Mammary epithelial cell (primary cell): ENCODE data around the gene FARP1.

Experiments
- EZH2 ChIP-seq: IDR thresholded peaks from 2 replicates; pipeline ENCODE4 v1.6.1; 2012; ENCODE audit warnings: low read length, inconsistent platforms, borderline replicate concordance
- TF ChIP-seq, protein P1 (sequence below), 2 donors: IDR thresholded peaks in 1 of 2; conservative IDR thresholded peaks in 1 of 2; 2 replicates each; pipeline ENCODE4 v1.5.1; 2011 to 2012; ENCODE audit warnings: inconsistent platforms in 2 of 2, low read length in 2 of 2, mild to moderate bottlenecking in 2 of 2, control low read depth in 1 of 2, low read depth in 1 of 2; ENCODE audit not compliant: insufficient read depth in 1 of 2; ENCODE audit errors: extremely low read depth in 1 of 2

DNA sequence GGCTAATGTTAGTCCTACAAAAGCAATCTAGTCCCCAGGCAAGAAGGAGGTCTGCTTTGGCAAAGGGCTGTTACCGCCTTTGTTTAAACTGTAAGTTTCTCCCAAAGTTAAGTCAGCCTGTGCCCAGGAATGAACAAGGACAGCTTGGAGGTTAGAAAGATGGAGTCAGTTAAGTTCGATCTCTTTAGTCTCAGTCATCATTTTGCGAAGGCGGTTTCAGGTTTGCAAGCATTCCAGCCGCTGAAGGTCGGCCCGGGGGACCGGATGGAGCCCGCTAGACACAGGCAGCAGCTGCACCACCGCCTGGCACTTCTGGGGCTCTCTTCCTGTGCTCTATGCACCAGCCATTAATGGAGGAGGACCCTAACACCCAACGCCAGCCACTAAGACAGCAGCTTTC lies 342.7 kb downstream of the FARP1 start:
- TF ChIP-seq, protein P1, sequence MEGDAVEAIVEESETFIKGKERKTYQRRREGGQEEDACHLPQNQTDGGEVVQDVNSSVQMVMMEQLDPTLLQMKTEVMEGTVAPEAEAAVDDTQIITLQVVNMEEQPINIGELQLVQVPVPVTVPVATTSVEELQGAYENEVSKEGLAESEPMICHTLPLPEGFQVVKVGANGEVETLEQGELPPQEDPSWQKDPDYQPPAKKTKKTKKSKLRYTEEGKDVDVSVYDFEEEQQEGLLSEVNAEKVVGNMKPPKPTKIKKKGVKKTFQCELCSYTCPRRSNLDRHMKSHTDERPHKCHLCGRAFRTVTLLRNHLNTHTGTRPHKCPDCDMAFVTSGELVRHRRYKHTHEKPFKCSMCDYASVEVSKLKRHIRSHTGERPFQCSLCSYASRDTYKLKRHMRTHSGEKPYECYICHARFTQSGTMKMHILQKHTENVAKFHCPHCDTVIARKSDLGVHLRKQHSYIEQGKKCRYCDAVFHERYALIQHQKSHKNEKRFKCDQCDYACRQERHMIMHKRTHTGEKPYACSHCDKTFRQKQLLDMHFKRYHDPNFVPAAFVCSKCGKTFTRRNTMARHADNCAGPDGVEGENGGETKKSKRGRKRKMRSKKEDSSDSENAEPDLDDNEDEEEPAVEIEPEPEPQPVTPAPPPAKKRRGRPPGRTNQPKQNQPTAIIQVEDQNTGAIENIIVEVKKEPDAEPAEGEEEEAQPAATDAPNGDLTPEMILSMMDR (conservative IDR thresholded peaks at IDR 0.05 in 1 of 2, IDR thresholded peaks at IDR 0.05 in 1 of 2; ENCODE audit: extremely low read depth in 1 of 2, insufficient read depth in 1 of 2, low read depth in 1 of 2, low read length in 2 of 2) = no peak
- no peak for TF ChIP-seq EZH2
